A549 (cell line): Measurements from ENCODE around the gene OR10A5.

Experiments used
- CTCF ChIP-seq: fragments of >200 bp; sonication (Bioruptor Twin); formaldehyde crosslinking; IDR thresholded peaks from 3 replicates; pipeline ENCODE4 v1.5.1; 2016
- FOSL2 ChIP-seq, 2 experiments: fragments of 450-650 bp in 1 of 2; fragments of >200 bp in 1 of 2; sonication (Bioruptor Twin) in 1 of 2; formaldehyde crosslinking; IDR thresholded peaks; 2 replicates each; pipeline versions ENCODE4 v1.5.0 to v1.6.1; 2016 to 2020; ENCODE audit warnings: mild to moderate bottlenecking in 1 of 2, moderate library complexity in 1 of 2
- MAFK ChIP-seq: fragments of 450-650 bp; IDR thresholded peaks from 2 replicates; pipeline ENCODE4 v1.6.1; 2014; ENCODE audit not compliant: partially characterized antibody
- MAX ChIP-seq: IDR thresholded peaks from 2 replicates; pipeline ENCODE4 v1.6.1; 2012
- RCOR1 ChIP-seq: fragments of 150-350 bp; IDR thresholded peaks from 2 replicates; pipeline ENCODE4 v1.6.1; 2014; ENCODE audit warnings: antibody characterized with exemption, low read length, low read depth
- ZNF302 ChIP-seq: fragments of 250-450 bp; sonication (Bioruptor Pico); IDR thresholded peaks from 2 replicates; pipeline ENCODE4 v1.9.0; 2021; ENCODE audit warnings: inconsistent platforms, mild to moderate bottlenecking, moderate library complexity

- TF ChIP-seq RCOR1 (no peak), MAFK (no peak), MAX (no peak), CTCF (no peak), FOSL2 (IDR thresholded peaks at IDR 0.05) (no peak), FOSL2 (CRISPR knock-in tag; IDR thresholded peaks at IDR 0.05) (no peak), ZNF302 (CRISPR knock-in tag) (no peak)
Observed at GRCh38 chr11:6875761-6876160, 30.3 kb downstream of the OR10A5 start.
